Limb (tissue), 2 donors: ENCODE results near the gene SCRT2.

Source experiments
- DNase-seq, 2 donors: peaks; one replicate each; pipeline ENCODE4 v3.0.0-alpha.2; 2016; ENCODE audit errors: extremely low spot score in 2 of 2

SCRT2 gene

GRCh38 chr20:672963-673602 lies 2.5 kb downstream of the SCRT2 start:
- no peak for DNase-seq

- DNase-seq: no peak
These were observed 4.2 kb downstream of the SCRT2 start for GRCh38 chr20:671252-672030.

GRCh38 chr20:669573-669972 lies 6.0 kb downstream of the SCRT2 start:
- DNase-seq: no peak

- no peak for DNase-seq
These were observed 7.0 kb downstream of the SCRT2 start for GRCh38 chr20:668638-669037.

- DNase-seq: no peak
These were observed 7.6 kb downstream of the SCRT2 start for GRCh38 chr20:668050-668449.

- peak in 1 of 2 donors; percentile 69 for DNase-seq
These were observed 8.1 kb downstream of the SCRT2 start for GRCh38 chr20:667351-668034.

GRCh38 chr20:666877-667276 lies 8.7 kb downstream of the SCRT2 start:
- no peak for DNase-seq

GRCh38 chr20:665276-665675 lies 10.3 kb downstream of the SCRT2 start:
- DNase-seq: no peak

GRCh38 chr20:664576-664975 lies 11.0 kb downstream of the SCRT2 start:
- no peak for DNase-seq

GRCh38 chr20:664151-664550 lies 11.5 kb downstream of the SCRT2 start:
- DNase-seq: no peak

- DNase-seq: peak in 1 of 2 donors; percentile 59
These were observed 12.1 kb downstream of the SCRT2 start for GRCh38 chr20:663315-664090.

GRCh38 chr20:662277-663192 lies 13.1 kb downstream of the SCRT2 start:
- DNase-seq: no peak

GRCh38 chr20:661474-662270 lies 13.9 kb downstream of the SCRT2 start:
- DNase-seq: no peak

GRCh38 chr20:658731-659291 lies 16.8 kb downstream of the SCRT2 start:
- DNase-seq: no peak

GRCh38 chr20:658202-658601 lies 17.4 kb downstream of the SCRT2 start:
- no peak for DNase-seq

- DNase-seq: no peak
These were observed 19.6 kb downstream of the SCRT2 start for GRCh38 chr20:655726-656624.

- no peak for DNase-seq
These were observed 21.2 kb downstream of the SCRT2 start for GRCh38 chr20:654417-654750.

- no peak for DNase-seq
These were observed 21.8 kb downstream of the SCRT2 start for GRCh38 chr20:653590-654416.
